HG03558 (cell line): Measurements from ENCODE around the gene SIT1.

ENCODE experiments used
- ATAC-seq: cut with Tn5 transposase; IDR thresholded peaks from one replicate; pipeline ENCODE4 v1.9.1; 2021; ENCODE audit warnings: moderate number of reproducible peaks; ENCODE audit not compliant: unreplicated experiment; ENCODE audit errors: extremely low read depth

Gene SIT1

GRCh38 chr9:35650341-35651158 lies at the start of gene SIT1:
TSS of gene SIT1 (minus strand) at chr9:35650931. CDS start at chr9:35650853, 78 bp downstream.
- ATAC-seq = no peak

GRCh38 chr9:35700031-35700430 lies 49.3 kb upstream of the SIT1 start:
- no peak for ATAC-seq

GRCh38 chr9:35698231-35698630 lies 47.5 kb upstream of the SIT1 start:
- ATAC-seq = no peak

GRCh38 chr9:35697486-35697885 lies 46.8 kb upstream of the SIT1 start:
- no peak for ATAC-seq

- no peak for ATAC-seq
Measured at GRCh38 chr9:35696520-35697215, 45.9 kb upstream of the SIT1 start.

- ATAC-seq = no peak
Measured at GRCh38 chr9:35695943-35696401, 45.2 kb upstream of the SIT1 start.

- ATAC-seq = no peak
Measured at GRCh38 chr9:35691757-35692301, 41.1 kb upstream of the SIT1 start.

- no peak for ATAC-seq
Measured at GRCh38 chr9:35691334-35691650, 40.6 kb upstream of the SIT1 start.

- no peak for ATAC-seq
Measured at GRCh38 chr9:35690614-35691333, 40.0 kb upstream of the SIT1 start.

- no peak for ATAC-seq
Measured at GRCh38 chr9:35690294-35690613, 39.5 kb upstream of the SIT1 start.

GRCh38 chr9:35689542-35690293 lies 39.0 kb upstream of the SIT1 start, which contains the start of gene TPM2:
TSS of gene TPM2 (minus strand) at chr9:35689925. CDS start at chr9:35689817, 108 bp downstream.
- ATAC-seq = no peak

- ATAC-seq = no peak
Measured at GRCh38 chr9:35688558-35689541, 38.1 kb upstream of the SIT1 start.

- no peak for ATAC-seq
Measured at GRCh38 chr9:35687972-35688557, 37.3 kb upstream of the SIT1 start.

- ATAC-seq = no peak
Measured at GRCh38 chr9:35687306-35687705, 36.6 kb upstream of the SIT1 start.

- ATAC-seq = no peak
Measured at GRCh38 chr9:35686222-35687203, 35.8 kb upstream of the SIT1 start.

- ATAC-seq = no peak
Measured at GRCh38 chr9:35685506-35685905, 34.8 kb upstream of the SIT1 start.

- ATAC-seq = no peak
Measured at GRCh38 chr9:35684921-35685320, 34.2 kb upstream of the SIT1 start.
